OCI-LY3 (cell line): ENCODE results near the gene FREM1.

Experiments used
- H2AFZ ChIP-seq: fragments of 200-600, 300-600 bp; shearing (Covaris generic); 2 replicates; pipeline ENCODE4 v1.6.0; 2014; ENCODE audit warnings: antibody characterized with exemption, low read depth, low read length
- H3K27ac ChIP-seq: fragments of 200-600, 300-600 bp; sonication (generic); 2 replicates; pipeline ENCODE4 v1.5.1; 2014; ENCODE audit warnings: mild to moderate bottlenecking, low read length, moderate library complexity, mixed read lengths
- H3K27me3 ChIP-seq: fragments of 200-600, 300-600 bp; sonication (generic); 2 replicates; pipeline ENCODE4 v1.6.1; 2014; ENCODE audit warnings: low read depth, low read length, mixed read lengths
- H3K36me3 ChIP-seq: fragments of 200-600, 300-600 bp; sonication (generic); replicated peaks from 2 replicates; pipeline ENCODE3; 2014; ENCODE audit warnings: low read depth, low read length, mixed read lengths
- H3K4me1 ChIP-seq: fragments of 300-600, 200-600 bp; sonication (generic); 2 replicates; pipeline ENCODE4 v1.6.1; 2014; ENCODE audit warnings: low read length, mixed read lengths
- H3K4me2 ChIP-seq: fragments of 200-600, 300-600 bp; sonication (generic); 2 replicates; pipeline ENCODE4 v1.6.1; 2014; ENCODE audit warnings: low read length, mixed read lengths
- H3K4me3 ChIP-seq: fragments of 300-600, 200-600 bp; sonication (generic); 2 replicates; pipeline ENCODE4 v1.5.1; 2014; ENCODE audit warnings: antibody characterized with exemption, mild to moderate bottlenecking, low read length, moderate library complexity
- H3K79me2 ChIP-seq: fragments of 300-600, 200-600 bp; shearing (Covaris generic); 2 replicates; pipeline ENCODE4 v1.6.1; 2014; ENCODE audit warnings: mild to moderate bottlenecking, low read length, mixed read lengths
- H3K9ac ChIP-seq: fragments of 300-600, 200-600 bp; shearing (Covaris generic); 2 replicates; pipeline ENCODE4 v1.6.0; 2014; ENCODE audit warnings: mild to moderate bottlenecking, low read length, moderate library complexity
- H3K9me3 ChIP-seq: fragments of 200-600, 300-600 bp; shearing (Covaris generic); 2 replicates; pipeline ENCODE4 v1.6.1; 2014; ENCODE audit warnings: low read length, mixed read lengths; ENCODE audit not compliant: insufficient read depth
- H4K20me1 ChIP-seq: fragments of 200-600, 300-600 bp; sonication (generic); 2 replicates; pipeline ENCODE4 v1.6.1; 2016; ENCODE audit warnings: low read length, mixed read lengths; ENCODE audit not compliant: insufficient read depth
- CTCF ChIP-seq: fragments of 200-600, 300-600 bp; sonication (generic); IDR thresholded peaks from 2 replicates; pipeline ENCODE4 v1.5.1; 2014; ENCODE audit warnings: antibody characterized with exemption, low read length, low read depth
- EZH2phosphoT487 ChIP-seq: fragments of 200-600 bp; shearing (Covaris generic); IDR thresholded peaks from 2 replicates; pipeline ENCODE4 v1.6.1; 2018; ENCODE audit warnings: antibody characterized with exemption, mixed run types, low read depth

Gene FREM1

GRCh38 chr9:14899815-14900193 is 10.4 kb downstream of the FREM1 start:
- no peaks in the 10 kb centered on the region for H3K4me1 ChIP-seq

GRCh38 chr9:14899042-14899814 is 11.0 kb downstream of the FREM1 start:
- Histone ChIP-seq H3K36me3 (no peaks in the 10 kb centered on the region), H3K4me1 (no peaks in the 10 kb centered on the region), H3K4me2 (no peak overlapping the region), H3K27me3 (no peaks in the 10 kb centered on the region; the same call in 1 of the 2 replicates), H3K79me2 (no peaks in the 10 kb centered on the region), H3K4me3 (no peak overlapping the region), H4K20me1 (no peaks in the 10 kb centered on the region), H2AFZ (no peak overlapping the region), H3K9ac (no peak overlapping the region), H3K27ac (no peak overlapping the region), H3K9me3 (no peaks in the 10 kb centered on the region)
- TF ChIP-seq CTCF (no peak), EZH2phosphoT487 (no peak)

More at GRCh38 chr9:14899815-14900193, 10.4 kb downstream of the FREM1 start:
- H3K79me2 ChIP-seq: no peaks in the 10 kb centered on the region
- no peak overlapping the region for H2AFZ ChIP-seq
- H3K27me3 ChIP-seq: no peaks in the 10 kb centered on the region; the same call in 1 of the 2 replicates
- no peaks in the 10 kb centered on the region for H3K9me3 ChIP-seq
- no peaks in the 10 kb centered on the region for H3K36me3 ChIP-seq
- no peak overlapping the region for H3K4me3 ChIP-seq
- H3K27ac ChIP-seq: no peak overlapping the region
- H4K20me1 ChIP-seq: no peaks in the 10 kb centered on the region
- no peak overlapping the region for H3K9ac ChIP-seq
- no peak for TF ChIP-seq CTCF
- no peak overlapping the region for H3K4me2 ChIP-seq

DNA sequence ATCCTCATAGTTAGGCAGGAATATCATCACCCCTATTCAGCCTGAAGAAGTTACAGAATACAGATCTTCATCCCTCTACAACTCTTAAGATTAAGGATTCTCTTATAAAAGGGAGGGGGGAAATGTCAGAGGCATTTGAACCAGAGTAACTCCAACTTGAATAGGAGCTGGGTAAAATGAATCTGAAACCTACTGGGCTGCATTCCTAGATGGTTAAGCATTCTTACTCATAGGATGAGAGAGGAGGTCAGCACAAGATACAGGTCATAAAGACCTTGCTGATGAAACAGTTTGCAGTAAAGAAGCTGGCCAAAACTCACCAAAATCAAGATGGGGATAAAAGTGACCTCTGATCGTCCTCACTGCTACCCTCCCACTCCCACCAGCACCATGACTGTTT is 14.4 kb downstream of the FREM1 start:
- Histone ChIP-seq H3K9ac (no peak overlapping the region), H3K79me2 (no peaks in the 10 kb centered on the region), H3K9me3 (no peaks in the 10 kb centered on the region), H3K27ac (no peak overlapping the region), H2AFZ (no peak overlapping the region), H3K36me3 (no peaks in the 10 kb centered on the region), H3K4me2 (no peak overlapping the region), H3K4me3 (no peak overlapping the region), H3K4me1 (no peaks in the 10 kb centered on the region), H4K20me1 (no peaks in the 10 kb centered on the region), H3K27me3 (peaks cover 3% of the 10 kb centered on the region; the same call in 1 of the 2 replicates)
- no peak for TF ChIP-seq EZH2phosphoT487
- no peak for TF ChIP-seq CTCF

- H4K20me1 ChIP-seq: no peaks in the 10 kb centered on the region
- H3K4me2 ChIP-seq: no peak overlapping the region
- TF ChIP-seq CTCF (no peak), EZH2phosphoT487 (no peak)
- H3K79me2 ChIP-seq: no peaks in the 10 kb centered on the region
- H3K36me3 ChIP-seq: no peaks in the 10 kb centered on the region
- H3K27ac ChIP-seq: no peak overlapping the region
- H3K27me3 ChIP-seq: peaks cover 9% of the 10 kb centered on the region; the same call in 1 of the 2 replicates
- no peak overlapping the region for H3K4me3 ChIP-seq
- H3K9me3 ChIP-seq: no peaks in the 10 kb centered on the region
- no peak overlapping the region for H2AFZ ChIP-seq
- no peak overlapping the region for H3K9ac ChIP-seq
- no peaks in the 10 kb centered on the region for H3K4me1 ChIP-seq
These were observed 16.9 kb downstream of the FREM1 start for GRCh38 chr9:14893280-14893679.
